GM12874 (cell line): Measurements from ENCODE around the gene LYPD5.

ENCODE experiments used
- CTCF ChIP-seq: IDR thresholded peaks from 2 replicates; pipeline ENCODE4 v1.5.1; 2011; ENCODE audit warnings: low read depth, mild to moderate bottlenecking, control low read depth, low read length, moderate library complexity; ENCODE audit not compliant: insufficient read depth

Gene LYPD5

GRCh38 chr19:43809762-43810696 is 7.8 kb upstream of the LYPD5 start:
- peak; percentile 39; the same call in 1 of the 2 replicates for TF ChIP-seq CTCF

DNA sequence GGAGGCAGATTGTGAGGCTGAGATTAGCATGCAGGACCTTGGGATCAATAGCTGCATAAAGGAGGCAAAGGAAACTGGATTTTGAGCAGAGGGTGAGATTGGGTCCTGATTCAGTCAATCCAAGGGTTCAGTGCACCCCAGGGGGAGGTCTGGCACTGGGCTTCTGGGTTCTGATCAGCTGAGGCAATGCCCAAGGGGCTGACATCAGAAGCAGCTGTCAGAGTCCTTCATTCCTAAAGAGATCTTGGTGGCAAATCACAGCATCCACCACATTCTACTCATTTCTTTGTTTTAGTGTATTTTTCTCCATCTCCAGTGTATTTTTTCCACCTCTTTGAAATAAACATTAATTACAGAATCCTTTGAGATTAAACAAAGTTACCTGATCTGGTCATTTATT is 5.4 kb upstream of the LYPD5 start:
- TF ChIP-seq CTCF = no peak

- TF ChIP-seq CTCF = no peak
These were observed 4.6 kb upstream of the LYPD5 start for GRCh38 chr19:43806848-43807247.

DNA sequence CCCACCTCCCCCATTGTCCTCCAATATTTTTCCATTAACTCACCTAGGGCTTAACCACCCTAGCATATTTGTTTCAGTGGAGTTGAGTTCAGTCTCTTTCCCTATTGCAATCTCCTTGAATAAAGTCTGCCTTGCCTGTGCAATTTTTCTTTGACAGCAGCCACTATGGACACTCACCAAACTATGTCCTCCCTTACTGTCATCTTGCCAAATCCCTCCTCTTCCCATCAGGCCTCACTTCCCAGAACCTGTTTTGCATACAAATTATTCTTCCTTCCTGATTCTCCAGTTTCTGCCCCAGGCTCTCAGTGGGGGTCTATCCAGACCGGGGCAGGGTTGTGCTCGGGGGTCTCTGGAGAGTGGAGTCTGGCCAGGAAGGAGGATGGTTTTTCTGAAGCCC is 2.2 kb upstream of the LYPD5 start:
- no peak for TF ChIP-seq CTCF

DNA sequence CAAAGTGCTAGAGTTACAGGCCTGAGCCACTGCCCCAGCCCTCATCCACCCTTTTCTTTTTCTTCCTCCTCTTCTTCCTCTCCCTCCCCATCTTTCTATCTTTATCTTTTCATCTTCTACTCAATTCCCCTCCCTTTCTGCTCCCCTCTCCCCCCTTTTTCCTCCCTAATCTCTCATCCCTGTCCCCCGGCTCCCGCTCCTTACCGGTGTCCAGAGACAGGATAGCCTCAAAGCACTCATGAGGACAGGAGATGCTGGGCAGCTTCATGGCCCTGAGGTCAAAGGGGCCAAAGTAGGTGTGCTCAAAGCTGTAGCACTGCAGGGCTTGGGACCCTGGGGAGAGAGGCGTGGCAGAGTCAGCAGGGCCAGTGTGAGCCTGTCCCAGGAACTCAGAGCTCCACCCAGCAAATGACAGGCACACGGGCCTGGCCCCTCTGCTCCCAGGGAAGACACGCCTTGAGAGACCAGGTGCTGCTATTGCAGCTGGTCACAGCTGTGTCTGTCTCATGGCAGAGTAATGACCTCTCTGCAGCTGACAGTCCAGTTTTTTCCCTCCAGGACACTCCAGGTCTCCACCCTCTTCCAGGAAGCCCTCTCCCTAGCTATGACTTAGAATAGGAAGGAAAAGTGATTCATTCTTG is 2.6 kb downstream of the LYPD5 start:
- no peak for TF ChIP-seq CTCF

DNA sequence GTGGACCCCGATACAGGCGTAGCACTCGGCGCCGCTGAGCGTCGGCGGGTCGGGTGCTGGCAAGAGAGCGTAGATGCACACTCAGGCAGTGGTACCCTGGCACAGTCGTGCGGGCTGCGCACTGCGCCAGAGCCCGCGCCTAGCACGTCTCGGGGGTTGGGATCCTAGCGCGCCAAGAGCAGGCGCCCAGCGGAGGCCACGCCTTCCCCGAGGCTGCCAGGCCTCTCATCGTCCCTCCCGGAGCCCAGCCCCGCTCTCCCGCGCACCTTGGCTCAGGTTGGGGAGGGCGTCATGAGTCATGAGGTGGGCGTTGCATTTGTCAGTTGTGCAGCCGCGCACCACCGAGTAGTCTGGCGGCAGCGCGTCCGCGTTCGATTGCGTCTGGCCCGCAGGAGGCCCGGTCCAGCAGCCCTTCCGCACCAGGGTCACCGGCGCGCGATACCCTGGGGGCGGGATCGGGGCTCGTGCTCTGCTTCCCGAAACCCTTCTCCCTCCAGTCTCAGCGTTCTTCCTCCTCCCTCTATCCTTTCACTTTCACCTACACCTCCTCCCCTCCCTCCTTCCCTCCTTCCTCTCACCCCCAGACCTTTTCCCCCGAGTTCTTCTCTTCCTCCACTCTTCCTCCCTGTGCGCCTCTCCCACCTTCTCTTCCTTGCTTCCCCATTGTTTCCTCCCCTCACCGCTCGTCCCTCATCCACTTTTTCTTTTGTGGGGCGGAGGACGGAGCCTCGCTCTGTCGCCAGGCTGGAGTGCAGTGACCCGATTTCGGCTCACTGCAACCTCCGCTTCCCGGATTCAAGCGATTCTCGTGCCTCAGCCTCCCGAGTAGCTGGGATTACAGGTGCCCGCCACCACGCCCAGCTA is 3.5 kb downstream of the LYPD5 start:
- TF ChIP-seq CTCF = no peak
